ENCODE measurements around the gene NRDE2. TPM values are rescaled to one million over a fixed set of nuclear protein-coding genes. Genes with fewer than 3 reads are reported as not detected.

The NRDE2 gene
- total and polyA plus RNA-seq, 2 experiments from 2014 or later, result 7.9 to 13.1 TPM

DNA sequence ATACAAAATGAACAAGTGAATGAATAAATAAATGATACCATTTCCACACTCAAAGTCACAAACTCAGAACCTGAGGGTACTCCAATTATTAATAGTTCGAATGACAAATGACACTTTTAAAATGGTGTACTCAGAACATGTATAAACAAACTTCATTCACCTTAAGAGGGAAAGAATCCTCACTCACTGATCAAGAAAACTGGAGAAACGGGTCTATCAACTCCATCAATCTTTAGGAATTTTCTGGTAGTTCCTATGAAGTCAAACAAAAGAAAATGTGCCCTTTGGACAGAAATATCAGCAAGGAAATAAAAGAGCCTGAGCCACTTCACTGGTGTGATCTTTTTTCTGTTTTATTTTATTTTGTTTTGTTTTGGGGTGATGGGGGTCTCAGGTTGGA lies 5.2 kb upstream of the NRDE2 start:
- TF ChIP-seq, protein P1, sequence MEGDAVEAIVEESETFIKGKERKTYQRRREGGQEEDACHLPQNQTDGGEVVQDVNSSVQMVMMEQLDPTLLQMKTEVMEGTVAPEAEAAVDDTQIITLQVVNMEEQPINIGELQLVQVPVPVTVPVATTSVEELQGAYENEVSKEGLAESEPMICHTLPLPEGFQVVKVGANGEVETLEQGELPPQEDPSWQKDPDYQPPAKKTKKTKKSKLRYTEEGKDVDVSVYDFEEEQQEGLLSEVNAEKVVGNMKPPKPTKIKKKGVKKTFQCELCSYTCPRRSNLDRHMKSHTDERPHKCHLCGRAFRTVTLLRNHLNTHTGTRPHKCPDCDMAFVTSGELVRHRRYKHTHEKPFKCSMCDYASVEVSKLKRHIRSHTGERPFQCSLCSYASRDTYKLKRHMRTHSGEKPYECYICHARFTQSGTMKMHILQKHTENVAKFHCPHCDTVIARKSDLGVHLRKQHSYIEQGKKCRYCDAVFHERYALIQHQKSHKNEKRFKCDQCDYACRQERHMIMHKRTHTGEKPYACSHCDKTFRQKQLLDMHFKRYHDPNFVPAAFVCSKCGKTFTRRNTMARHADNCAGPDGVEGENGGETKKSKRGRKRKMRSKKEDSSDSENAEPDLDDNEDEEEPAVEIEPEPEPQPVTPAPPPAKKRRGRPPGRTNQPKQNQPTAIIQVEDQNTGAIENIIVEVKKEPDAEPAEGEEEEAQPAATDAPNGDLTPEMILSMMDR (IDR thresholded peaks at IDR 0.05; ENCODE audit: low read depth, low read length), result no peak
- Histone ChIP-seq H3K4me1 (ENCODE audit: low read depth) (no peaks in the 10 kb centered on the region), H3K9me3 (ENCODE audit: low read depth) (no peaks in the 10 kb centered on the region), H3K27me3 (peaks cover 30% of the 10 kb centered on the region), H3K4me3 (no peak overlapping the region), H3K27ac (no peak overlapping the region), H3K36me3 (no peaks in the 10 kb centered on the region)
- no peak for DNase-seq (ENCODE audit: low read depth in 1 of 2, low spot score in 1 of 2)

DNA sequence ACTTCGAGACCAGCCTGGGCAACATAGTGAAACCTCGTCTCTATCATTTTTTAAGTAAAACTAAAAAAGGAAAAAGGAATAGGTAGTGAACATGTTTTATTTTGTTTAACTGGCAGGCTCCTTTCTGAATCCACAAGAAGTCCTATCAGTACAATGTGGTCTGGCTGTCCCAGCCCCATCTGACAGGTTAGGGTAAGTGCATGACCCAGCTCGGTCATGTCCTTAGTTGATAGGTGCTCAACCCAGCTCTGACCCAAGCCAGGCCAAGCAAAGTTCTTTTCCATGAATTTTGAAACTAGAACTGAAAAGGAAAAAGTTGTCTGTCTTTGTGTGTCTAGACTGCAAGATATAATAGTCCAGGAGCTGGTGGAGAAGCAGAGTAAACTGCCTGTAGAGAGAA lies 4.7 kb upstream of the NRDE2 start:
- Histone ChIP-seq H3K36me3 (no peaks in the 10 kb centered on the region), H3K27ac (no peak overlapping the region), H3K9me3 (ENCODE audit: low read depth) (no peaks in the 10 kb centered on the region), H3K27me3 (peaks cover 30% of the 10 kb centered on the region), H3K4me1 (ENCODE audit: low read depth) (no peaks in the 10 kb centered on the region), H3K4me3 (no peak overlapping the region)
- DNase-seq (ENCODE audit: low read depth in 1 of 2, low spot score in 1 of 2), result no peak
- TF ChIP-seq, protein P1 (IDR thresholded peaks at IDR 0.05; ENCODE audit: low read depth, low read length), result no peak

DNA sequence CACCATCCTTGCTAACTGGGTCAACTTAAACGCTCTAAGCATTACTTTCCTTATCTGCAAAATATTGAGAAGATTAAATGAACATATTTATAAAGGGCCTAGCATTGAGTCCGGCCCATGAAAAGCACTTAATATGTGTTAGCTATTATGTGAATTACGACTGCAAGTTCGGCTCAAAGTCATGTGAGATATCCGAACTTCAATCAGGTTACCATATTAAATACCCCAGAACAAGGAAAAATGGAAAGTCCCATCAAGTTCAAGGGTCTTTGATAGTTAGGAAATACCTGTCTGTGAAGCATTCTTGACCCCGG lies 487 bp upstream of the NRDE2 start:
- H3K36me3 ChIP-seq, result no peaks in the 10 kb centered on the region
- H3K4me3 ChIP-seq, result peak overlapping the region; percentile 28
- H3K27me3 ChIP-seq, result peaks cover 30% of the 10 kb centered on the region
- H3K27ac ChIP-seq, result peak overlapping the region; percentile 55
- TF ChIP-seq, protein P1 (IDR thresholded peaks at IDR 0.05; ENCODE audit: low read depth, low read length), result no peak
- DNase-seq (ENCODE audit: low read depth in 1 of 2, low spot score in 1 of 2), result no peak
- no peaks in the 10 kb centered on the region for H3K4me1 ChIP-seq (ENCODE audit: low read depth)
- no peaks in the 10 kb centered on the region for H3K9me3 ChIP-seq (ENCODE audit: low read depth)

DNA sequence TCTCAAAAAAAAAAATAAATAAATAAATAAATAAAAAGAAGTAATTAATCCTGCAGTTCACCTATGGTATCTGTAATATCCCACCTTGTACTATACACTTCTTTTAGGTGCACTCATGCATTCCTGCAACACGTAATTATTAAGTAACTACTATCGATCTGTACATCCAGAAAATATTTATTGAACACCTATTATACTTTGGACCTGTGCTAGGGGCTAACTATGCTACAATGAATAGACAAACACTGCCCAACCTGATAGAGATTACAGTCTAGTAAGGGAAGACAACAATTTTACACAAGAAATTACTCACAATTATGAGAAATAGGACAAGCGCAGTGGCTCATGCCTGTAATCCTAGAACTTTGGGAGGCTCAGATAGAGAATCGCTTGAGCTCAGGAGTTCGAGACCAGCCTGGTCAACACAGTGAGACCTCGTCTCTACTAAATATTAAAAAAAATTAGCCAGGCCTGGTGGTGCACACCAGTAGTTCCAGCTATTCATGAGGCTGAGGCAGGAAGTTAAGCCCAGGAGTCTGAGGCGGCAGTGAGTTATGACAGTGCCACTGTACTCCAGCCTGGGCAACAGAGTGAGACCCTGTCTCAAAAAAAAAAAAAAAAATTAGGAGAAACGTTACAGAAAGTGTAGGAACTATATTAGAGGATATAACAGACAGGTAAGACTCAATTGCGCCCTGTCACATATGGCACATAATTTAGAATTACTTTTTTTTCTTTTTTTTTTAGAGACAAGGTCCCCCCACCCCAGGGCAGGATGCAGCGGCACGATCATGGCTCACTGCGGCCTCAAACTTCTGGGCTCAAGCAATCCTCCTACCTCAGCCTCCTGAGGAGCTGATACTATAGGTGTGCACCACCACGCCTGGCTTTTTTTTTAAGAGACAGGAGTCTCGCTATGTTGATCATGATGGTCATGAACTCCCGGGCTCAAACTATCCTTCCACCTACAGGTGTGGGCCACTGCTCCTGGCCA lies 1.2 kb downstream of the NRDE2 start:
- TF ChIP-seq, protein P1 (IDR thresholded peaks at IDR 0.05; ENCODE audit: low read depth, low read length), result no peak
- Histone ChIP-seq H3K27me3 (peaks cover 20% of the 10 kb centered on the region), H3K9me3 (ENCODE audit: low read depth) (no peaks in the 10 kb centered on the region), H3K4me3 (peak overlapping the region; percentile 44), H3K4me1 (ENCODE audit: low read depth) (no peaks in the 10 kb centered on the region), H3K36me3 (no peaks in the 10 kb centered on the region), H3K27ac (no peak overlapping the region)
- DNase-seq (ENCODE audit: low read depth in 1 of 2, low spot score in 1 of 2), result no peak

- Histone ChIP-seq H3K4me3 (no peak overlapping the region), H3K36me3 (peaks cover 7% of the 10 kb centered on the region), H3K27ac (no peak overlapping the region), H3K27me3 (no peaks in the 10 kb centered on the region), H3K9me3 (ENCODE audit: low read depth) (no peaks in the 10 kb centered on the region), H3K4me1 (ENCODE audit: low read depth) (no peaks in the 10 kb centered on the region)
- TF ChIP-seq, protein P1 (IDR thresholded peaks at IDR 0.05; ENCODE audit: low read depth, low read length), result no peak
- no peak for DNase-seq (ENCODE audit: low read depth in 1 of 2, low spot score in 1 of 2)
These were observed 9.8 kb downstream of the NRDE2 start for GRCh38 chr14:90321891-90322290.
